D721Med (cell line): ENCODE measurements around the gene MAD1L1.

Source experiments
- DNase-seq: peaks from one replicate; pipeline ENCODE4 v3.0.0; 2011; ENCODE audit warnings: low spot score; ENCODE audit not compliant: insufficient read length
- FAIRE-seq: peaks from 2 replicates; lab custom pipeline; 2011; peaks lifted over from hg19 to GRCh38; lab: Jason Lieb, UNC
- CTCF ChIP-seq: IDR thresholded peaks from 2 replicates; pipeline ENCODE4 v1.5.1; 2012; ENCODE audit warnings: mild to moderate bottlenecking, control low read depth; ENCODE audit not compliant: insufficient read depth; ENCODE audit errors: missing control alignments

Gene MAD1L1

GRCh38 chr7:1944619-1945210, 288.0 kb downstream of the MAD1L1 start:
- FAIRE-seq (no peak), DNase-seq (no peak)
- TF ChIP-seq CTCF, result no peak

- DNase-seq, result no peak
- TF ChIP-seq CTCF, result no peak
- no peak for FAIRE-seq
Measured at GRCh38 chr7:1943933-1944618, 288.7 kb downstream of the MAD1L1 start.

GRCh38 chr7:1943326-1943725, 289.4 kb downstream of the MAD1L1 start:
- FAIRE-seq (no peak), DNase-seq (no peak)
- no peak for TF ChIP-seq CTCF

GRCh38 chr7:1942941-1943289, 289.8 kb downstream of the MAD1L1 start:
- no peak for TF ChIP-seq CTCF
- no peak for FAIRE-seq

GRCh38 chr7:1942243-1942940, 290.4 kb downstream of the MAD1L1 start:
- FAIRE-seq, result no peak
- no peak for TF ChIP-seq CTCF
- DNase-seq, result no peak

More at GRCh38 chr7:1942941-1943289, 289.8 kb downstream of the MAD1L1 start:
- DNase-seq, result no peak

- no peak for FAIRE-seq
- no peak for TF ChIP-seq CTCF
- no peak for DNase-seq
Measured at GRCh38 chr7:1941464-1942242, 291.1 kb downstream of the MAD1L1 start.
